ENCODE data around the gene ASCC2. TPM values are rescaled to one million over a fixed set of nuclear protein-coding genes. Genes with fewer than 3 reads are reported as not detected.
A peak's percentile ranks its signal among the peaks of the same experiment; 100 is the strongest.

The ASCC2 gene
- total and polyA plus RNA-seq, 2 donors (not counting 1 experiment from before 2014, with no cell fraction given), result 23.8 to 30.5 TPM

GRCh38 chr22:29751669-29752068 is 86.4 kb downstream of the ASCC2 start:
- Histone ChIP-seq H4K20me1 (ENCODE audit: control insufficient read depth, extremely low read depth, insufficient read depth, low read length) (no peaks in the 10 kb centered on the region), H2AFZ (ENCODE audit: low read length) (no peak overlapping the region), H3K9me3 (ENCODE audit: control insufficient read depth, insufficient read depth, low read depth, low read length) (no peaks in the 10 kb centered on the region), H3K27me3 (ENCODE audit: control insufficient read depth, insufficient read depth, low read length) (no peaks in the 10 kb centered on the region), H3K4me3 (replicated peaks in 1 of 4; ENCODE audit: control extremely low read depth in 1 of 4, insufficient read depth in 1 of 4, low read depth in 3 of 4, low read length in 4 of 4) (no peak overlapping the region), H3K9ac (ENCODE audit: insufficient read depth, low read length) (no peak overlapping the region), H3K79me2 (ENCODE audit: control insufficient read depth, insufficient read depth, low read length) (no peaks in the 10 kb centered on the region), H3K4me2 (ENCODE audit: extremely low read depth, insufficient read depth, low read length) (no peak overlapping the region), H3K4me1 (ENCODE audit: control insufficient read depth, extremely low read depth, insufficient read depth, low read length) (no peaks in the 10 kb centered on the region), H3K36me3 (ENCODE audit: control insufficient read depth, insufficient read depth, low read length) (no peaks in the 10 kb centered on the region), H3K27ac (ENCODE audit: insufficient read depth, low read length) (no peak overlapping the region)
- no peak for DNase-seq (ENCODE audit: low read depth in 2 of 2)
- no peak for TF ChIP-seq EZH2 (IDR thresholded peaks at IDR 0.05; ENCODE audit: low read length, missing control alignments)

- no peak overlapping the region for H3K4me3 ChIP-seq (replicated peaks in 1 of 4; ENCODE audit: control extremely low read depth in 1 of 4, insufficient read depth in 1 of 4, low read depth in 3 of 4, low read length in 4 of 4)
- DNase-seq (ENCODE audit: low read depth in 2 of 2), result peak in 1 of 2 donors; percentile 12
- H4K20me1 ChIP-seq (ENCODE audit: control insufficient read depth, extremely low read depth, insufficient read depth, low read length), result no peaks in the 10 kb centered on the region
- no peak overlapping the region for H3K4me2 ChIP-seq (ENCODE audit: extremely low read depth, insufficient read depth, low read length)
- no peaks in the 10 kb centered on the region for H3K36me3 ChIP-seq (ENCODE audit: control insufficient read depth, insufficient read depth, low read length)
- H3K79me2 ChIP-seq (ENCODE audit: control insufficient read depth, insufficient read depth, low read length), result no peaks in the 10 kb centered on the region
- H2AFZ ChIP-seq (ENCODE audit: low read length), result no peak overlapping the region
- TF ChIP-seq CTCF (conservative IDR thresholded peaks at IDR 0.05 in 1 of 2, IDR thresholded peaks at IDR 0.05 in 1 of 2; ENCODE audit: low read depth in 1 of 2, low read length in 2 of 2), result no peak
- TF ChIP-seq EZH2 (IDR thresholded peaks at IDR 0.05; ENCODE audit: low read length, missing control alignments), result no peak
- H3K9me3 ChIP-seq (ENCODE audit: control insufficient read depth, insufficient read depth, low read depth, low read length), result no peaks in the 10 kb centered on the region
- no peak overlapping the region for H3K27ac ChIP-seq (ENCODE audit: insufficient read depth, low read length)
- no peaks in the 10 kb centered on the region for H3K27me3 ChIP-seq (ENCODE audit: control insufficient read depth, insufficient read depth, low read length)
- no peak overlapping the region for H3K9ac ChIP-seq (ENCODE audit: insufficient read depth, low read length)
- no peaks in the 10 kb centered on the region for H3K4me1 ChIP-seq (ENCODE audit: control insufficient read depth, extremely low read depth, insufficient read depth, low read length)
Measured at GRCh38 chr22:29750559-29751538, 87.2 kb downstream of the ASCC2 start.

- no peak for TF ChIP-seq CTCF (conservative IDR thresholded peaks at IDR 0.05 in 1 of 2, IDR thresholded peaks at IDR 0.05 in 1 of 2; ENCODE audit: low read depth in 1 of 2, low read length in 2 of 2)
- no peak for TF ChIP-seq EZH2 (IDR thresholded peaks at IDR 0.05; ENCODE audit: low read length, missing control alignments)
- Histone ChIP-seq H4K20me1 (ENCODE audit: control insufficient read depth, extremely low read depth, insufficient read depth, low read length) (no peaks in the 10 kb centered on the region), H3K79me2 (ENCODE audit: control insufficient read depth, insufficient read depth, low read length) (no peaks in the 10 kb centered on the region), H3K4me3 (replicated peaks in 1 of 4; ENCODE audit: control extremely low read depth in 1 of 4, insufficient read depth in 1 of 4, low read depth in 3 of 4, low read length in 4 of 4) (no peak overlapping the region), H3K9ac (ENCODE audit: insufficient read depth, low read length) (no peak overlapping the region), H3K9me3 (ENCODE audit: control insufficient read depth, insufficient read depth, low read depth, low read length) (no peaks in the 10 kb centered on the region), H3K27me3 (ENCODE audit: control insufficient read depth, insufficient read depth, low read length) (no peaks in the 10 kb centered on the region), H2AFZ (ENCODE audit: low read length) (no peak overlapping the region), H3K4me2 (ENCODE audit: extremely low read depth, insufficient read depth, low read length) (no peak overlapping the region), H3K4me1 (ENCODE audit: control insufficient read depth, extremely low read depth, insufficient read depth, low read length) (no peaks in the 10 kb centered on the region), H3K36me3 (ENCODE audit: control insufficient read depth, insufficient read depth, low read length) (no peaks in the 10 kb centered on the region), H3K27ac (ENCODE audit: insufficient read depth, low read length) (no peak overlapping the region)
- no peak for DNase-seq (ENCODE audit: low read depth in 2 of 2)
Measured at GRCh38 chr22:29750029-29750428, 88.0 kb downstream of the ASCC2 start.
